NCI-H82 treated with DMSO at 0.1 percent for 48 hours (cell line): ENCODE results near the gene FRZB.
"Not testable (repeated sequence)": the region's sequence is repeated elsewhere in the genome, so short reads cannot be mapped to it uniquely, and the experiment has no call there.

Experiments used
- DNase-seq: peaks from one replicate; lab custom pipeline; 2025; ENCODE audit not compliant: unreplicated experiment; lab: John Stamatoyannopoulos, UW

FRZB gene

GRCh38 chr2:182866461-182867406 lies at the start of gene FRZB:
FRZB (minus strand) TSS chr2:182866637; CDS start chr2:182866552, 85 bp downstream.
- DNase-seq, result no peak

GRCh38 chr2:182915369-182916326 lies 49.2 kb upstream of the FRZB start:
- peak; percentile 11 for DNase-seq

- DNase-seq, result no peak
Observed at GRCh38 chr2:182914852-182915251, 48.4 kb upstream of the FRZB start.

GRCh38 chr2:182913064-182913463 lies 46.6 kb upstream of the FRZB start:
- DNase-seq, result no peak

GRCh38 chr2:182912518-182912915 lies 46.1 kb upstream of the FRZB start:
- DNase-seq, result no peak

- DNase-seq, result no peak
Observed at GRCh38 chr2:182911813-182912517, 45.5 kb upstream of the FRZB start.

GRCh38 chr2:182910965-182911364 lies 44.5 kb upstream of the FRZB start:
- no peak for DNase-seq

GRCh38 chr2:182907081-182907830 lies 40.8 kb upstream of the FRZB start:
- no peak for DNase-seq

GRCh38 chr2:182906454-182906853 lies 40.0 kb upstream of the FRZB start:
- no peak for DNase-seq

GRCh38 chr2:182904844-182905243 lies 38.4 kb upstream of the FRZB start:
- no peak for DNase-seq

- no peak for DNase-seq
Observed at GRCh38 chr2:182903566-182903965, 37.1 kb upstream of the FRZB start.

- DNase-seq, result no peak
Observed at GRCh38 chr2:182901748-182902147, 35.3 kb upstream of the FRZB start.

- DNase-seq, result no peak
Observed at GRCh38 chr2:182898718-182899117, 32.3 kb upstream of the FRZB start.

- DNase-seq, result no peak
Observed at GRCh38 chr2:182897137-182897536, 30.7 kb upstream of the FRZB start.

- no peak for DNase-seq
Observed at GRCh38 chr2:182895798-182896197, 29.4 kb upstream of the FRZB start.

GRCh38 chr2:182895169-182895568 lies 28.7 kb upstream of the FRZB start:
- no peak for DNase-seq

GRCh38 chr2:182894174-182894573 lies 27.7 kb upstream of the FRZB start:
- no peak for DNase-seq

- DNase-seq, result no peak
Observed at GRCh38 chr2:182893666-182894065, 27.2 kb upstream of the FRZB start.

GRCh38 chr2:182893035-182893434 lies 26.6 kb upstream of the FRZB start:
- not testable (repeated sequence) for DNase-seq

GRCh38 chr2:182891611-182892010 lies 25.2 kb upstream of the FRZB start:
- DNase-seq, result no peak
